Stimulated activated CD4-positive, alpha-beta T cell treated with anti-CD3 and anti-CD28 coated beads, Interleukin-4, amount 100 ng/mL, for 4 hours (primary cell): ENCODE measurements around the gene NPNT.

Source experiments
- DNase-seq, 2 experiments: peaks; one replicate each; pipeline ENCODE4 v3.0.0-alpha.2; 2020

NPNT gene

GRCh38 chr4:105972946-105973621 lies 77.8 kb downstream of the NPNT start:
- no peak for DNase-seq

- no peak for DNase-seq
Measured at GRCh38 chr4:105976915-105977314, 81.6 kb downstream of the NPNT start.

GRCh38 chr4:105978684-105979296 lies 83.5 kb downstream of the NPNT start:
- DNase-seq = no peak

- DNase-seq = no peak
Measured at GRCh38 chr4:105979506-105979905, 84.2 kb downstream of the NPNT start.

GRCh38 chr4:105988671-105989070 lies 93.4 kb downstream of the NPNT start:
- DNase-seq = no peak

GRCh38 chr4:105989485-105990242 lies 94.4 kb downstream of the NPNT start:
- no peak for DNase-seq

- no peak for DNase-seq
Measured at GRCh38 chr4:105990933-105991332, 95.7 kb downstream of the NPNT start.

GRCh38 chr4:105991726-105992125 lies 96.5 kb downstream of the NPNT start:
- no peak for DNase-seq

GRCh38 chr4:105992641-105993305 lies 97.5 kb downstream of the NPNT start:
- DNase-seq = no peak

GRCh38 chr4:105994061-105994460 lies 98.8 kb downstream of the NPNT start:
- DNase-seq = no peak

- DNase-seq = no peak
Measured at GRCh38 chr4:105994841-105995501, 99.7 kb downstream of the NPNT start.

- no peak for DNase-seq
Measured at GRCh38 chr4:105996845-105997244, 101.6 kb downstream of the NPNT start.

- DNase-seq = no peak
Measured at GRCh38 chr4:105998171-105999063, 103.1 kb downstream of the NPNT start.

GRCh38 chr4:106002994-106003393 lies 107.7 kb downstream of the NPNT start:
- no peak for DNase-seq

- DNase-seq = no peak
Measured at GRCh38 chr4:106010761-106011160, 115.5 kb downstream of the NPNT start.

- DNase-seq = no peak
Measured at GRCh38 chr4:106011387-106011786, 116.1 kb downstream of the NPNT start.

- no peak for DNase-seq
Measured at GRCh38 chr4:106017975-106018374, 122.7 kb downstream of the NPNT start.

GRCh38 chr4:106019771-106020170 lies 124.5 kb downstream of the NPNT start:
- DNase-seq = no peak
